Fibroblast of mammary gland (primary cell): ENCODE measurements around the gene DNAJC15.
A peak's percentile ranks its signal among the peaks of the same experiment; 100 is the strongest.

Experiments
- DNase-seq: peaks from one replicate; pipeline ENCODE4 v3.0.0-alpha.2; 2010; ENCODE audit warnings: low read depth
- H3K4me3 ChIP-seq: 2 replicates; pipeline ENCODE4 v1.5.1; 2011; ENCODE audit warnings: low read depth, mild to moderate bottlenecking, low read length, moderate library complexity; ENCODE audit not compliant: control insufficient read depth
- CTCF ChIP-seq: conservative IDR thresholded peaks from 2 replicates; pipeline ENCODE4 v1.5.1; 2011; ENCODE audit warnings: low read depth, low read length, inconsistent platforms; ENCODE audit not compliant: control insufficient read depth, insufficient read depth

The DNAJC15 gene

GRCh38 chr13:43156916-43157315 is 133.5 kb downstream of the DNAJC15 start:
- no peak for DNase-seq
- TF ChIP-seq CTCF: no peak
- no peak overlapping the region for H3K4me3 ChIP-seq

- no peak overlapping the region for H3K4me3 ChIP-seq
- TF ChIP-seq CTCF: no peak
- no peak for DNase-seq
Measured at GRCh38 chr13:43157796-43158195, 134.4 kb downstream of the DNAJC15 start.

GRCh38 chr13:43158516-43158915 is 135.1 kb downstream of the DNAJC15 start:
- no peak overlapping the region for H3K4me3 ChIP-seq
- DNase-seq: no peak
- TF ChIP-seq CTCF: no peak

GRCh38 chr13:43159026-43159461 is 135.7 kb downstream of the DNAJC15 start:
- no peak overlapping the region for H3K4me3 ChIP-seq
- peak; percentile 42 for DNase-seq
- peak; percentile 38 for TF ChIP-seq CTCF
